ENCODE measurements around the gene LCN1.

- no peak for TF ChIP-seq POLR2A (IDR thresholded peaks at IDR 0.05; ENCODE audit: low read length)
- no peak for TF ChIP-seq GATA1 (IDR thresholded peaks at IDR 0.05; ENCODE audit: low read depth, low read length)
Observed at GRCh38 chr9:135515083-135515951, 5.9 kb upstream of the LCN1 start.

Measured in erythroblast (primary cell).